ENCODE results near the gene ARL15.

Gene ARL15

DNA sequence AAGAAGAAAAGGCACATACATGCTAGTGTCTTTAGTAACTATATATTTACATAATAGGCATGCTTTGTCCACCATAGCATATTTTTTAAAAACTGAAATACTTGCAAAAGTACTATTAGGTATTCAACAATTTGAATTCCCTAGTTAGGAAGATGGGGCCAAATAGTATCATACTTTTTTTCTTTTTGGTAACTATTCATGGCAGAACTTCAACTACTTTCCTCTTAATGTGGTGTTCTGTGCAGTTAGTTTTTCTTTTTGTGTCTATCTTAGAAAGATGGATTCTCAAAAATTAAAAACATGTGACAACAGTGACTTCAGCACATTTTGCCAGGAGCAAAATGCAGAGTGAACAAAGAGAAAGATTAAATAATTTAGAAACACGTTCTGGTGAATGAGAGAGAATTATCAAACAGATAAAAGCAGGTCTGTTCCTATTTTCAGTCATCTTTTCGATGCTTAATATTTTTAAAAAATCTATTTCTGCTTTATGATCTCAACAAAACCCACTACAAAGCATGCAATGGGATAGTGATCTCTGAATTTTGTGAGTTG lies 341.1 kb downstream of the ARL15 start:
- TF ChIP-seq ZBTB7A (IDR thresholded peaks at IDR 0.05; ENCODE audit: low read depth) (no peak), YY1 (IDR thresholded peaks at IDR 0.05; ENCODE audit: low read depth) (no peak), TEAD4 (IDR thresholded peaks at IDR 0.05) (no peak), FOXM1 (IDR thresholded peaks at IDR 0.05; ENCODE audit: borderline replicate concordance, low read depth) (no peak), NFIC (IDR thresholded peaks at IDR 0.05) (no peak), TCF12 (IDR thresholded peaks at IDR 0.05; ENCODE audit: low read depth) (no peak), CREB1 (IDR thresholded peaks at IDR 0.05; ENCODE audit: low read depth) (no peak), CEBPB (IDR thresholded peaks at IDR 0.05) (no peak), EP300 (IDR thresholded peaks at IDR 0.05; ENCODE audit: borderline replicate concordance) (no peak), RAD21 (IDR thresholded peaks at IDR 0.05; ENCODE audit: low read depth) (no peak), TAF1 (IDR thresholded peaks at IDR 0.05; ENCODE audit: low read depth) (no peak), EGR1 (IDR thresholded peaks at IDR 0.05) (no peak)
- TF ChIP-seq, protein P1, sequence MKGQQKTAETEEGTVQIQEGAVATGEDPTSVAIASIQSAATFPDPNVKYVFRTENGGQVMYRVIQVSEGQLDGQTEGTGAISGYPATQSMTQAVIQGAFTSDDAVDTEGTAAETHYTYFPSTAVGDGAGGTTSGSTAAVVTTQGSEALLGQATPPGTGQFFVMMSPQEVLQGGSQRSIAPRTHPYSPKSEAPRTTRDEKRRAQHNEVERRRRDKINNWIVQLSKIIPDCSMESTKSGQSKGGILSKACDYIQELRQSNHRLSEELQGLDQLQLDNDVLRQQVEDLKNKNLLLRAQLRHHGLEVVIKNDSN (IDR thresholded peaks at IDR 0.05) = no peak
- TF ChIP-seq, protein P2, sequence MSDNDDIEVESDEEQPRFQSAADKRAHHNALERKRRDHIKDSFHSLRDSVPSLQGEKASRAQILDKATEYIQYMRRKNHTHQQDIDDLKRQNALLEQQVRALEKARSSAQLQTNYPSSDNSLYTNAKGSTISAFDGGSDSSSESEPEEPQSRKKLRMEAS (IDR thresholded peaks at IDR 0.05) = no peak
- TF ChIP-seq, protein P3, sequence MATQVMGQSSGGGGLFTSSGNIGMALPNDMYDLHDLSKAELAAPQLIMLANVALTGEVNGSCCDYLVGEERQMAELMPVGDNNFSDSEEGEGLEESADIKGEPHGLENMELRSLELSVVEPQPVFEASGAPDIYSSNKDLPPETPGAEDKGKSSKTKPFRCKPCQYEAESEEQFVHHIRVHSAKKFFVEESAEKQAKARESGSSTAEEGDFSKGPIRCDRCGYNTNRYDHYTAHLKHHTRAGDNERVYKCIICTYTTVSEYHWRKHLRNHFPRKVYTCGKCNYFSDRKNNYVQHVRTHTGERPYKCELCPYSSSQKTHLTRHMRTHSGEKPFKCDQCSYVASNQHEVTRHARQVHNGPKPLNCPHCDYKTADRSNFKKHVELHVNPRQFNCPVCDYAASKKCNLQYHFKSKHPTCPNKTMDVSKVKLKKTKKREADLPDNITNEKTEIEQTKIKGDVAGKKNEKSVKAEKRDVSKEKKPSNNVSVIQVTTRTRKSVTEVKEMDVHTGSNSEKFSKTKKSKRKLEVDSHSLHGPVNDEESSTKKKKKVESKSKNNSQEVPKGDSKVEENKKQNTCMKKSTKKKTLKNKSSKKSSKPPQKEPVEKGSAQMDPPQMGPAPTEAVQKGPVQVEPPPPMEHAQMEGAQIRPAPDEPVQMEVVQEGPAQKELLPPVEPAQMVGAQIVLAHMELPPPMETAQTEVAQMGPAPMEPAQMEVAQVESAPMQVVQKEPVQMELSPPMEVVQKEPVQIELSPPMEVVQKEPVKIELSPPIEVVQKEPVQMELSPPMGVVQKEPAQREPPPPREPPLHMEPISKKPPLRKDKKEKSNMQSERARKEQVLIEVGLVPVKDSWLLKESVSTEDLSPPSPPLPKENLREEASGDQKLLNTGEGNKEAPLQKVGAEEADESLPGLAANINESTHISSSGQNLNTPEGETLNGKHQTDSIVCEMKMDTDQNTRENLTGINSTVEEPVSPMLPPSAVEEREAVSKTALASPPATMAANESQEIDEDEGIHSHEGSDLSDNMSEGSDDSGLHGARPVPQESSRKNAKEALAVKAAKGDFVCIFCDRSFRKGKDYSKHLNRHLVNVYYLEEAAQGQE (IDR thresholded peaks at IDR 0.05; ENCODE audit: low read depth) = no peak

DNA sequence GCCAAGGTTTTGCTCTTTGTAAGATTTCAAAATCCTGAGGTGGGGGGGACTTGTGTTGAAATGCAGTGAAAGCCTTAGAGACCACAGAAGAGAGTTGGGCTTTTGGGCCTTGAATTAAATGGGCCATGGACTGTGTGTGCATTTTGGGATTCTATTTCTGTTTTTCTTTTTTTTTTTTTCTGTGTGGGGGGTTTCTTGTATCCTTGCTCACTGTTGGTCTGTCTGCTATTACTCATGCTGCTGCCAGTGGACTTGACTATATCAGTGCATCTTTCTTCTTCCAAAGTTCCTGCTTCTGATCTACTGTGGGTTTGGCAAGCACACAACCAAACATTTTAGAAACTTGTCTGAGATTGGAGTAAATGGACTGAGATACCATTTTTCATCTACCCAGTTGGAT lies 344.9 kb downstream of the ARL15 start:
- no peak for TF ChIP-seq EGR1 (IDR thresholded peaks at IDR 0.05)
- TF ChIP-seq, protein P3 (IDR thresholded peaks at IDR 0.05; ENCODE audit: low read depth) = no peak
- no peak for TF ChIP-seq YY1 (IDR thresholded peaks at IDR 0.05; ENCODE audit: low read depth)
- no peak for TF ChIP-seq CEBPB (IDR thresholded peaks at IDR 0.05)
- TF ChIP-seq RAD21 (IDR thresholded peaks at IDR 0.05; ENCODE audit: low read depth) = no peak
- no peak for TF ChIP-seq EP300 (IDR thresholded peaks at IDR 0.05; ENCODE audit: borderline replicate concordance)
- TF ChIP-seq, protein P2 (IDR thresholded peaks at IDR 0.05) = no peak
- TF ChIP-seq ZBTB7A (IDR thresholded peaks at IDR 0.05; ENCODE audit: low read depth) = no peak
- no peak for TF ChIP-seq TCF12 (IDR thresholded peaks at IDR 0.05; ENCODE audit: low read depth)
- no peak for TF ChIP-seq TAF1 (IDR thresholded peaks at IDR 0.05; ENCODE audit: low read depth)
- TF ChIP-seq, protein P1 (IDR thresholded peaks at IDR 0.05) = no peak
- TF ChIP-seq FOXM1 (IDR thresholded peaks at IDR 0.05; ENCODE audit: borderline replicate concordance, low read depth) = no peak
- TF ChIP-seq CREB1 (IDR thresholded peaks at IDR 0.05; ENCODE audit: low read depth) = no peak
- TF ChIP-seq NFIC (IDR thresholded peaks at IDR 0.05) = no peak
- TF ChIP-seq TEAD4 (IDR thresholded peaks at IDR 0.05) = no peak

DNA sequence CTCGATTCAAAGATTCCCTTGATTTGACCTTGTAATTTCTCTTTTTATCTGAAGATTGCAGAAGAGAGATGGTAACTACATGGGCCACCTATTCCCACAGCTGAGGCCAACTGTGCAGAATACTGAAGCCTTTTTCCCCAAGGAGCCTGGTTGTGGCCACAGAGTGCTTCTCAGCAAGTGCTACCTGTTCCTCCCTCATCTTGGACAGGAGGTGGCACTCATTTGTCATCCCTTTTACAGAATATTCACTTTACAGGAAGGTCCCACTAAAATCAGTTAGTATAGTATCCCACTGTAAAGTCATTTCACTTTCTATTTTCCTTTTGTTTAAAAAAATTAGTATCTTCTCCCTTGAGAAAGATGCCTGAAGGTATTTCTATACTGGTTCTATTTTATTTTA lies 346.4 kb downstream of the ARL15 start:
- TF ChIP-seq CEBPB (IDR thresholded peaks at IDR 0.05) = no peak
- TF ChIP-seq TAF1 (IDR thresholded peaks at IDR 0.05; ENCODE audit: low read depth) = no peak
- no peak for TF ChIP-seq TEAD4 (IDR thresholded peaks at IDR 0.05)
- TF ChIP-seq FOXM1 (IDR thresholded peaks at IDR 0.05; ENCODE audit: borderline replicate concordance, low read depth) = no peak
- no peak for TF ChIP-seq YY1 (IDR thresholded peaks at IDR 0.05; ENCODE audit: low read depth)
- TF ChIP-seq, protein P2 (IDR thresholded peaks at IDR 0.05) = no peak
- TF ChIP-seq ZBTB7A (IDR thresholded peaks at IDR 0.05; ENCODE audit: low read depth) = no peak
- TF ChIP-seq, protein P1 (IDR thresholded peaks at IDR 0.05) = no peak
- no peak for TF ChIP-seq EP300 (IDR thresholded peaks at IDR 0.05; ENCODE audit: borderline replicate concordance)
- no peak for TF ChIP-seq CREB1 (IDR thresholded peaks at IDR 0.05; ENCODE audit: low read depth)
- no peak for TF ChIP-seq TCF12 (IDR thresholded peaks at IDR 0.05; ENCODE audit: low read depth)
- TF ChIP-seq, protein P3 (IDR thresholded peaks at IDR 0.05; ENCODE audit: low read depth) = no peak
- TF ChIP-seq NFIC (IDR thresholded peaks at IDR 0.05) = no peak
- TF ChIP-seq EGR1 (IDR thresholded peaks at IDR 0.05) = no peak
- TF ChIP-seq RAD21 (IDR thresholded peaks at IDR 0.05; ENCODE audit: low read depth) = no peak

Data from Ishikawa (cell line).